Adipocyte (in vitro differentiated cells): ENCODE data around the gene SEMA3C.
A peak's percentile ranks its signal among the peaks of the same experiment; 100 is the strongest.

Experiments
- DNase-seq: peaks from one replicate; pipeline ENCODE4 v3.0.0-alpha.2; 2015; ENCODE audit warnings: low read depth
- H3K27me3 ChIP-seq: replicated peaks from 2 replicates; pipeline ENCODE4 v1.7.0; 2013; ENCODE audit warnings: mild to moderate bottlenecking, low read length, moderate library complexity; ENCODE audit not compliant: control insufficient read depth, insufficient read depth
- H3K36me3 ChIP-seq: 2 replicates; pipeline ENCODE4 v1.7.0; 2013; ENCODE audit warnings: low read length, mild to moderate bottlenecking, moderate library complexity; ENCODE audit not compliant: control insufficient read depth, insufficient read depth, severe bottlenecking
- H3K4me1 ChIP-seq: 2 replicates; pipeline ENCODE4 v1.7.0; 2013; ENCODE audit warnings: mild to moderate bottlenecking, low read length, moderate library complexity; ENCODE audit not compliant: control insufficient read depth, insufficient read depth
- H3K4me3 ChIP-seq: 2 replicates; pipeline ENCODE4 v1.7.0; 2013; ENCODE audit warnings: mild to moderate bottlenecking, low read length, moderate library complexity
- H3K9ac ChIP-seq: 2 replicates; pipeline ENCODE4 v1.7.0; 2013; ENCODE audit warnings: mild to moderate bottlenecking, low read length, moderate library complexity
- H3K9me3 ChIP-seq: 2 replicates; pipeline ENCODE4 v1.7.0; 2013; ENCODE audit warnings: mild to moderate bottlenecking, low read length, moderate library complexity; ENCODE audit not compliant: control insufficient read depth

Gene SEMA3C

DNA sequence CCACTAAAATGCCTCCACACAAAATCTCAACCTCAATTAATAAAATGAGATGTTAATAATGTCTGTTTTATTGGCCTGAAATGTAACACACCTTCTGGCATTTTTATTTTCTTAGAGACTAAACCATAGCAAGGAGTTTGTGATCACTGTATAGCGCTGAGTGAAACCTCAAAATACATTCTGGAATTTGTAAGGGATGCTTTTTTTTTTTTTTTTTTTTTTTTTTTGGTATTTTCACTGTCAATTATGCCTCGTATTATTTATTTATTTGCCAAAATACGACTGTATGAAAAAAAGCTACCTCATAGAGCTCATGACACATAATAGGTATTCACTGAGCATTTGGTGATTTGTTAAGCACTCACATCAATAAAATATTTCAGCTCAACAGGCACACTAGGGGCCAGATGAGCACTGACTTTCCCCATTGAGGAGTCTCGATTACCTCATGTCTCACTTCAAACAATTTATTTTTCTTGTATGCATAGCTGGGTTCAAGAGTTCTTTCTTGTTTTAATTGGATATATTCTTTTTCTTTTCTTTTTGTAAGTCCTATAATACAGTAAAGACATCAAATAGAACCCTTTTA is 36.5 kb downstream of the SEMA3C start:
- peaks cover 4% of the 10 kb centered on the region for H3K36me3 ChIP-seq
- H3K9ac ChIP-seq: no peak overlapping the region
- no peaks in the 10 kb centered on the region for H3K27me3 ChIP-seq
- no peaks in the 10 kb centered on the region for H3K9me3 ChIP-seq
- no peak for DNase-seq
- H3K4me3 ChIP-seq: no peak overlapping the region
- peaks cover 49% of the 10 kb centered on the region for H3K4me1 ChIP-seq

GRCh38 chr7:80881351-80881900 is 37.4 kb downstream of the SEMA3C start:
- H3K4me3 ChIP-seq: no peak overlapping the region
- H3K9ac ChIP-seq: no peak overlapping the region
- no peaks in the 10 kb centered on the region for H3K9me3 ChIP-seq
- H3K4me1 ChIP-seq: peaks cover 58% of the 10 kb centered on the region
- H3K36me3 ChIP-seq: no peaks in the 10 kb centered on the region
- H3K27me3 ChIP-seq: no peaks in the 10 kb centered on the region
- DNase-seq: peak; percentile 52

DNA sequence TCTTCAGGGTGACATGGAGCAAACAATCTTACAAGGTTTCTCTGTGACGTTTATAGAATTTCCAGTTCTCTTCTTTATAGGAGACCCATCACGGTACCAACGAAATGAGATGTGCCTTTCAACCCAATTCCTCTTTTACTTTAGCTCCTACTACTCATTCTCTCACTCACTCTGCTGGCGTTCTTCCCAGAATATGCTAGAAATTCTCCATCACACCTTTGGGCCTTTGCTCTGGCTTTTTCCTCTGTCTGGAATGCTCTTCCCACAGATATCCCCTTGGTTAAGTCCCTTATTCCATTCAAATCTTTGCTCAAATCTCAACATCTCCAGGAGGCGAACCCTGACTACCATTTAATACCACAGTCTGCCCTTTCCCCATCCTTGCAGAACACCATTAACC is 39.0 kb downstream of the SEMA3C start:
- Histone ChIP-seq H3K4me3 (no peak overlapping the region), H3K36me3 (peaks cover 6% of the 10 kb centered on the region), H3K27me3 (no peaks in the 10 kb centered on the region), H3K9ac (no peak overlapping the region), H3K9me3 (no peaks in the 10 kb centered on the region), H3K4me1 (peaks cover 50% of the 10 kb centered on the region)
- no peak for DNase-seq

DNA sequence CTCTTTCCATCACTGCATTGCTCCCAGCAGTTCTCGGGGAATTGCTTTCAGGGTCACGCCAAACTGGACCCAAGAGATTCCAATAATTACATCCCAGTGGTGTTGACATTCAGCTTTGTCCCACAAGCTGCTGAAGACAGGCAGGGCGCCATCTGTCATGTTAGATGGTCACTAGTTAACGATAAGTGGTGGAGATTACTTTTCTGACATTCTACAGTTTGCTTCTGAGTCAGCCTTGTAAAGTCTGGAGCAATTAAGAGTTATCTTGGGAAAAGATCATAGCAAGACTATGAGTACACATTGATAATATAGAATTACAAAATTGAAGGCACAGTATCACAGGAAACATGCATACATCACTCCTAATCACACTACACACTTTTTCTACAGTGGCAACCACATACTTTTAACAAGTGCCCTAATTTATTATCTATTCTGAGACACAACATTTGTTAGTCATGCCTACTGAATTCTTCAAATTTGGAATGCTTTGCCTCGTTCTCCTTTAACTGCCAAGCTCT is 41.9 kb downstream of the SEMA3C start:
- no peaks in the 10 kb centered on the region for H3K27me3 ChIP-seq
- H3K36me3 ChIP-seq: peaks cover 6% of the 10 kb centered on the region
- H3K4me3 ChIP-seq: peak overlapping the region; percentile 35
- peak; percentile 67 for DNase-seq
- H3K9ac ChIP-seq: no peak overlapping the region
- no peaks in the 10 kb centered on the region for H3K9me3 ChIP-seq
- H3K4me1 ChIP-seq: peaks cover 27% of the 10 kb centered on the region

DNA sequence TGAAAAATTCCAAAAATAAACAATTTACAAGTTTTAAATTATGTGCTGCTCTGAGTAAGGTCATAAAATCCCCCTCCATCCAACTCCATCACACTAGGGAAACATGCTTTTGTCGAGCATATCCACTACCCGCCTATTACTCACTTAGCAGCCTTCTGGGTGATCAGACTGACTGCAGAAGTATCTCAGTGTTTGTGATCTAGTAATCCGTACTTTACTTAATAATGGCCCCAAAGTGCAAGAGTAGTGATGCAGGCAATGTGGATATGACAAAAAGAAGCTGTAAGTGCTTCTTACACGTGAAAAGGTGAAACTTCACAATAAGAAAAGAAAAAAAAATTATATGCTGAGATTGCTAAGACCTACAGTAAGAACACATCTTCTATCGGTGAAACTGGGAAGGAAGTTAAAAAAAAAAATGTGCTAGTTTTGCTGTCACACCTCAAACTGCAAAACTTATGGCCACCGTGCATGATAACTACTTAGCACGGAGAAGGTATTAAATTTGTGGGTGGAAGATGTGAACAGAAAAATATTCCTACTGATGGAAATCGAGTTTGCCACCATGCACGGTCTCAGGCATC is 43.2 kb downstream of the SEMA3C start:
- Histone ChIP-seq H3K9ac (no peak overlapping the region), H3K27me3 (no peaks in the 10 kb centered on the region), H3K36me3 (peaks cover 6% of the 10 kb centered on the region), H3K9me3 (no peaks in the 10 kb centered on the region), H3K4me3 (no peak overlapping the region), H3K4me1 (peaks cover 17% of the 10 kb centered on the region)
- DNase-seq: no peak

GRCh38 chr7:80873140-80873539 is 45.7 kb downstream of the SEMA3C start:
- Histone ChIP-seq H3K27me3 (no peaks in the 10 kb centered on the region), H3K9me3 (no peaks in the 10 kb centered on the region), H3K4me1 (peaks cover 17% of the 10 kb centered on the region), H3K9ac (no peak overlapping the region), H3K36me3 (peaks cover 6% of the 10 kb centered on the region), H3K4me3 (no peak overlapping the region)
- no peak for DNase-seq

- Histone ChIP-seq H3K4me1 (peaks cover 17% of the 10 kb centered on the region), H3K9me3 (no peaks in the 10 kb centered on the region), H3K36me3 (peaks cover 5% of the 10 kb centered on the region), H3K4me3 (no peak overlapping the region), H3K9ac (no peak overlapping the region), H3K27me3 (no peaks in the 10 kb centered on the region)
- no peak for DNase-seq
Measured at GRCh38 chr7:80871228-80871627, 47.6 kb downstream of the SEMA3C start.

- Histone ChIP-seq H3K9me3 (no peaks in the 10 kb centered on the region), H3K36me3 (peaks cover 3% of the 10 kb centered on the region), H3K9ac (no peak overlapping the region), H3K27me3 (no peaks in the 10 kb centered on the region), H3K4me1 (peaks cover 14% of the 10 kb centered on the region), H3K4me3 (no peak overlapping the region)
- no peak for DNase-seq
Measured at GRCh38 chr7:80870813-80871212, 48.0 kb downstream of the SEMA3C start.

DNA sequence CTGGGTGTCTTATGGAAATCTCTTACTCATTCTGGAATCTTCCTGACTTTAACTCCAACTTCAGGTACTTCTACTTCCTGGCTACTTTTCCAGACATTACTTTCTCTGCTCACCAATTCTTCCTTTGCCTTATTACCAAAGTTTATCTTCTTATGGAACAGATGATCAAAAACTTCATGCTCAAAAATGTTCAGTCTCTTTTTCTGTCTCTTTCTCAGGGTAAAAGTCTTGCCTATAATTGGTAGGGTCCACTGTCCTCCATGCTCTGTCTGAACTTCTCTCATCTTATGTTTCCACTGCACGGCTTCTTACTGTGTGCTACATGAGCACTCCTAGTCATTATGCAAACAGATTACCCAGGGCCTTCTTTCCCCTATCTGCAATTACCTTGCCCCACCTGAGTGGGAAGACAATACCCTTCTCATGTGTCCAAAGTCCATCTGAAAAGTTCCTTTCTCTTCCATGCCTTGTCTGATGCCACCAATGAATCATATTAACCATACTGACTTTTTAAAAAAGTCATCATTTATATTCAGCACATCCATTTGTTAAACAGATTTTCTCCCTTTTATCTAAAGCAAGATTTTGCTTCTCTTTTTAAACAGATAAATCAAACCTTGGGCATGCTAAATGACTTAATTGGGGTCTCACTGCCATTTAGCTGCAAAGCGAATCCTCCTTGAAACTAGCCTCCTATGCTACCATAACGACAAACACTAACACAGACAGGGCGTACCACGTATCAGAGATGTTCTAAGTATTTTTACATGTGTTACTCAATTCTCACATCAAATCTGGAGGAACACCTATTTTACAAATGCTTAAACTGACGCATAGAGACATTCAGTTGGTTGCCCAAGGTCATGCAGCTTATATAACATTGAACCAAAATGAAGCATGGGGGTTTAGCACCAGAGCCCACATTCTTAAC is 48.8 kb downstream of the SEMA3C start:
- no peak for DNase-seq

GRCh38 chr7:80869106-80869784 is 49.6 kb downstream of the SEMA3C start:
- no peaks in the 10 kb centered on the region for H3K9me3 ChIP-seq
- DNase-seq: no peak
- H3K27me3 ChIP-seq: no peaks in the 10 kb centered on the region
- H3K4me1 ChIP-seq: peaks cover 14% of the 10 kb centered on the region
- H3K4me3 ChIP-seq: no peak overlapping the region
- H3K9ac ChIP-seq: no peak overlapping the region
- H3K36me3 ChIP-seq: no peaks in the 10 kb centered on the region

More for the DNA sequence above, 48.8 kb downstream of the SEMA3C start:
- Histone ChIP-seq H3K27me3 (no peaks in the 10 kb centered on the region), H3K9ac (no peak overlapping the region), H3K9me3 (no peaks in the 10 kb centered on the region), H3K4me1 (peaks cover 14% of the 10 kb centered on the region), H3K4me3 (no peak overlapping the region), H3K36me3 (no peaks in the 10 kb centered on the region)
